Astrocyte (in vitro differentiated cells and primary cell): ENCODE measurements around the gene RBM44. TPM values are rescaled to one million over a fixed set of nuclear protein-coding genes. Genes with fewer than 3 reads are reported as not detected.

Experiments
- DNase-seq: peaks from one replicate; pipeline ENCODE4 v3.0.0-alpha.2; 2010; ENCODE audit warnings: low read depth
- FAIRE-seq: peaks from 2 replicates; lab custom pipeline; 2011; peaks lifted over from hg19 to GRCh38; lab: Jason Lieb, UNC
- H2AFZ ChIP-seq: 2 replicates; pipeline ENCODE4 v1.6.0; 2012; ENCODE audit warnings: low read depth, low read length, inconsistent platforms
- H3K27ac ChIP-seq: 2 replicates; pipeline ENCODE4 v1.5.1; 2011; ENCODE audit warnings: low read depth, low read length, inconsistent platforms
- H3K27me3 ChIP-seq: 2 replicates; pipeline ENCODE4 v1.6.0; 2011; ENCODE audit warnings: low read length, inconsistent platforms; ENCODE audit not compliant: insufficient read depth
- H3K36me3 ChIP-seq: 2 replicates; pipeline ENCODE4 v1.5.1; 2011; ENCODE audit warnings: low read length, inconsistent platforms; ENCODE audit not compliant: insufficient read depth
- H3K4me1 ChIP-seq: 2 replicates; pipeline ENCODE4 v1.5.1; 2011; ENCODE audit warnings: low read length, inconsistent platforms; ENCODE audit not compliant: insufficient read depth
- H3K4me2 ChIP-seq: 2 replicates; pipeline ENCODE4 v1.6.0; 2012; ENCODE audit warnings: low read length, inconsistent platforms
- H3K4me3 ChIP-seq: 2 replicates; pipeline ENCODE4 v1.5.1; 2011; ENCODE audit warnings: low read depth, mild to moderate bottlenecking, low read length, inconsistent platforms; ENCODE audit not compliant: insufficient read depth
- H3K79me2 ChIP-seq: 2 replicates; pipeline ENCODE4 v1.6.0; 2012; ENCODE audit warnings: mild to moderate bottlenecking, low read length, inconsistent platforms; ENCODE audit not compliant: insufficient read depth
- H3K9ac ChIP-seq: 2 replicates; pipeline ENCODE4 v1.6.0; 2012; ENCODE audit warnings: mild to moderate bottlenecking, low read length, inconsistent platforms
- H3K9me3 ChIP-seq: 2 replicates; pipeline ENCODE4 v1.5.1; 2012; ENCODE audit warnings: low read depth, mild to moderate bottlenecking, low read length, inconsistent platforms; ENCODE audit not compliant: insufficient read depth
- H4K20me1 ChIP-seq: 2 replicates; pipeline ENCODE4 v1.6.0; 2012; ENCODE audit warnings: low read length, inconsistent platforms; ENCODE audit not compliant: insufficient read depth
- H3K27ac Mint-ChIP-seq: one replicate; pipeline ENCODE4 v1.8.0; 2021; ENCODE audit warnings: mild to moderate bottlenecking, mixed read lengths; ENCODE audit not compliant: unreplicated experiment
- H3K27me3 Mint-ChIP-seq: one replicate; pipeline ENCODE4 v1.8.0; 2021; ENCODE audit warnings: low read depth, mixed read lengths; ENCODE audit not compliant: unreplicated experiment
- H3K36me3 Mint-ChIP-seq: one replicate; pipeline ENCODE4 v1.8.0; 2021; ENCODE audit warnings: low read depth, mixed read lengths; ENCODE audit not compliant: unreplicated experiment
- H3K4me1 Mint-ChIP-seq: one replicate; pipeline ENCODE4 v1.8.0; 2021; ENCODE audit warnings: low read depth, mixed read lengths; ENCODE audit not compliant: unreplicated experiment
- H3K4me3 Mint-ChIP-seq: one replicate; pipeline ENCODE4 v1.8.0; 2021; ENCODE audit warnings: mild to moderate bottlenecking, moderate library complexity, mixed read lengths; ENCODE audit not compliant: unreplicated experiment
- H3K9me3 Mint-ChIP-seq: one replicate; pipeline ENCODE4 v1.8.0; 2021; ENCODE audit warnings: mild to moderate bottlenecking, mixed read lengths; ENCODE audit not compliant: unreplicated experiment
- EZH2 ChIP-seq: IDR thresholded peaks from 2 replicates; pipeline ENCODE4 v1.6.1; 2012; ENCODE audit warnings: mild to moderate bottlenecking, low read length, inconsistent platforms; ENCODE audit not compliant: insufficient read depth
- total RNA-seq: library from RNA; stranded (reverse); gene quantifications from 2 replicates; pipeline ENCODE4 v1.2.1, GENCODE V29; 2021
- TF ChIP-seq, protein P1 (sequence below): IDR thresholded peaks from 2 replicates; pipeline ENCODE4 v1.5.1; 2011; ENCODE audit warnings: low read depth, mild to moderate bottlenecking, inconsistent platforms, low read length, moderate library complexity; ENCODE audit not compliant: insufficient read depth

RBM44 gene
- total RNA-seq, 1 donor from 2014 or later, result 0.32 TPM

DNA sequence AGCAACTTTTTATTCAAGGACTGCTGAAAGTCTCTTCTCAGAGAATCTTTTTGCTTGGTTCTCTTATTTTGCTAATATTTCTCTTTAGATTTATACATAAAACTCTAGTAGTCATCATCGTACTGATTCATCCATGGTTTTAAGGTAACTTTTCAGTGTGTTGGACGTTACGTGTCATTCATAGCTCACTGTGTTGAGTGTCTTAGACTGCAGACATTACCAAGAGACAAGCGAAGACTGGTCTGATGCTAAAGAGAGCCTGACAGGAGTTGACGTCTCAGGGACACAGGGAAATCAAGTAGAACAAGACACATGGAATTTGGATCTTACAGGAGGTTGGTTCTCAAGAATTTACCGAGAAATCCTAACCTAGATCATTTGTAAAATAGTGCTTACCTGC is 25.5 kb downstream of the RBM44 start:
- H3K36me3 Mint-ChIP-seq, result no peaks in the 10 kb centered on the region
- no peak for FAIRE-seq

DNA sequence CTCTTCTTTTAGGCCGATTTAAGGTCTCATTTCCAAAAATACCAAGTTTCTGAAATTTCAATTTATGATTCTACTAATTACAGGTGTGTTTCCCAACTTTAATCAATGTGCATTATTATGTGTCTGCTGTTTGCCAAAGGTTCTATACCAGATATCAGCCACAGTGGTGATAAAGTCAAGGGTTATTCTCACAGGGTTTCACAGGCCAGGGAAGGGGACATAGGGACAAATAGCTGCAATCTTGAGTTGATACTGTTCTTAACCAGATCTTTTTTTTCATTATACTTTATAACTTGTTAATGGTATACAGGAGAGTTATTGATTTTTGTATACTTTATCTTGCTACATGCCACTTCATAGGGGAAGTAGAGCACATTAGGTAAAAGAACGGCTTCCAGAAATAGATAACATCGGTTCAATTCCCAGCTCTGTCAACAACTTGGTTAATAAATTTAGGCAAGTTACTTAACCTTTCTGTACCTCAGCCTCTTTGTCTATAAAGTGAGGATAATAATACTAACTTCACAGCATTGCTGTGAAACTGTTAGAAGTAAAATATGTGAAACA is 28.9 kb downstream of the RBM44 start:
- no peaks in the 10 kb centered on the region for H3K9me3 Mint-ChIP-seq
- Histone ChIP-seq H2AFZ (no peak overlapping the region), H3K4me2 (no peak overlapping the region), H4K20me1 (no peaks in the 10 kb centered on the region), H3K4me3 (no peak overlapping the region), H3K4me1 (no peaks in the 10 kb centered on the region), H3K9ac (no peak overlapping the region), H3K36me3 (no peaks in the 10 kb centered on the region), H3K27ac (no peak overlapping the region), H3K9me3 (no peaks in the 10 kb centered on the region), H3K27me3 (no peaks in the 10 kb centered on the region), H3K79me2 (no peaks in the 10 kb centered on the region)
- no peaks in the 10 kb centered on the region for H3K4me1 Mint-ChIP-seq
- DNase-seq, result no peak
- no peak for FAIRE-seq
- TF ChIP-seq EZH2, result no peak
- TF ChIP-seq, protein P1, sequence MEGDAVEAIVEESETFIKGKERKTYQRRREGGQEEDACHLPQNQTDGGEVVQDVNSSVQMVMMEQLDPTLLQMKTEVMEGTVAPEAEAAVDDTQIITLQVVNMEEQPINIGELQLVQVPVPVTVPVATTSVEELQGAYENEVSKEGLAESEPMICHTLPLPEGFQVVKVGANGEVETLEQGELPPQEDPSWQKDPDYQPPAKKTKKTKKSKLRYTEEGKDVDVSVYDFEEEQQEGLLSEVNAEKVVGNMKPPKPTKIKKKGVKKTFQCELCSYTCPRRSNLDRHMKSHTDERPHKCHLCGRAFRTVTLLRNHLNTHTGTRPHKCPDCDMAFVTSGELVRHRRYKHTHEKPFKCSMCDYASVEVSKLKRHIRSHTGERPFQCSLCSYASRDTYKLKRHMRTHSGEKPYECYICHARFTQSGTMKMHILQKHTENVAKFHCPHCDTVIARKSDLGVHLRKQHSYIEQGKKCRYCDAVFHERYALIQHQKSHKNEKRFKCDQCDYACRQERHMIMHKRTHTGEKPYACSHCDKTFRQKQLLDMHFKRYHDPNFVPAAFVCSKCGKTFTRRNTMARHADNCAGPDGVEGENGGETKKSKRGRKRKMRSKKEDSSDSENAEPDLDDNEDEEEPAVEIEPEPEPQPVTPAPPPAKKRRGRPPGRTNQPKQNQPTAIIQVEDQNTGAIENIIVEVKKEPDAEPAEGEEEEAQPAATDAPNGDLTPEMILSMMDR, result no peak
- H3K36me3 Mint-ChIP-seq, result no peaks in the 10 kb centered on the region
- no peak overlapping the region for H3K4me3 Mint-ChIP-seq
- peaks cover 2% of the 10 kb centered on the region for H3K27me3 Mint-ChIP-seq
- H3K27ac Mint-ChIP-seq, result no peak overlapping the region

More for the DNA sequence above, 25.5 kb downstream of the RBM44 start:
- no peak for DNase-seq
- Histone ChIP-seq H3K27ac (no peak overlapping the region), H3K4me2 (no peak overlapping the region), H3K4me3 (no peak overlapping the region), H3K27me3 (no peaks in the 10 kb centered on the region), H3K36me3 (no peaks in the 10 kb centered on the region), H2AFZ (no peak overlapping the region), H3K4me1 (no peaks in the 10 kb centered on the region), H4K20me1 (no peaks in the 10 kb centered on the region), H3K79me2 (no peaks in the 10 kb centered on the region), H3K9ac (no peak overlapping the region), H3K9me3 (no peaks in the 10 kb centered on the region)
- no peaks in the 10 kb centered on the region for H3K27me3 Mint-ChIP-seq
- H3K4me1 Mint-ChIP-seq, result no peaks in the 10 kb centered on the region
- H3K9me3 Mint-ChIP-seq, result no peaks in the 10 kb centered on the region
- TF ChIP-seq EZH2, result no peak
- TF ChIP-seq, protein P1, result no peak
- no peak overlapping the region for H3K27ac Mint-ChIP-seq
- no peak overlapping the region for H3K4me3 Mint-ChIP-seq

DNA sequence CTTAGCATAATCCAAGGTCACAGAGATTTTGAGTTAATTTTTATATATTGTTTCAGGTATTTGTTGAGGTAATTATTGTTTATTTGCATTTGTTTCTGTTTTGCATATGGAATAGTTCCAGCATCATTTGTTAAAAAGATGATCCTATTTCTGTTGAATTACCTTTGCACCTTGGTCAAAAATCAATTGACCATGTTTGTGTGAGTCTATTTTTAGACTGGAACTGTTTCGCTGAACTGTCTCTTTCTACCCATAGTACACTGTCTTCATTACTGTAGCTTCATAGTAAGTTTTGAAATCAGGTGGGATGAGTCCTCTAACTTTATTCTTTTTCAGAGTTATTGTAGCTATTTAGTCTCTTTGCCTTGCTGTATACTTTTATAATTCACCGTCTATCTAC is 31.9 kb downstream of the RBM44 start:
- H3K27me3 ChIP-seq, result no peaks in the 10 kb centered on the region
- Mint-ChIP-seq H3K36me3 (no peaks in the 10 kb centered on the region), H3K27me3 (peaks cover 2% of the 10 kb centered on the region), H3K27ac (no peak overlapping the region), H3K9me3 (no peaks in the 10 kb centered on the region), H3K4me3 (no peak overlapping the region), H3K4me1 (no peaks in the 10 kb centered on the region)
- no peaks in the 10 kb centered on the region for H4K20me1 ChIP-seq
- H3K79me2 ChIP-seq, result no peaks in the 10 kb centered on the region
- TF ChIP-seq, protein P1, result no peak
- no peak for TF ChIP-seq EZH2
- H3K9ac ChIP-seq, result no peak overlapping the region
- FAIRE-seq (no peak), DNase-seq (no peak)
- no peak overlapping the region for H3K4me2 ChIP-seq
- no peaks in the 10 kb centered on the region for H3K9me3 ChIP-seq
- H3K4me1 ChIP-seq, result no peaks in the 10 kb centered on the region
- H2AFZ ChIP-seq, result no peak overlapping the region
- H3K36me3 ChIP-seq, result no peaks in the 10 kb centered on the region
- H3K27ac ChIP-seq, result no peak overlapping the region
- H3K4me3 ChIP-seq, result no peak overlapping the region
